NCI-H2029 (cell line): ENCODE data around the gene PRKAA1.

Source experiments
- DNase-seq: peaks from one replicate; lab custom pipeline; 2025; lab: John Stamatoyannopoulos, UW

Gene PRKAA1

GRCh38 chr5:40798012-40798800 lies at the start of gene PRKAA1:
PRKAA1 (minus strand) TSS chr5:40798374; CDS start chr5:40798189, 185 bp downstream.
- peak; percentile 67 for DNase-seq

GRCh38 chr5:40847525-40847924 lies 49.4 kb upstream of the PRKAA1 start:
- DNase-seq: no peak

DNA sequence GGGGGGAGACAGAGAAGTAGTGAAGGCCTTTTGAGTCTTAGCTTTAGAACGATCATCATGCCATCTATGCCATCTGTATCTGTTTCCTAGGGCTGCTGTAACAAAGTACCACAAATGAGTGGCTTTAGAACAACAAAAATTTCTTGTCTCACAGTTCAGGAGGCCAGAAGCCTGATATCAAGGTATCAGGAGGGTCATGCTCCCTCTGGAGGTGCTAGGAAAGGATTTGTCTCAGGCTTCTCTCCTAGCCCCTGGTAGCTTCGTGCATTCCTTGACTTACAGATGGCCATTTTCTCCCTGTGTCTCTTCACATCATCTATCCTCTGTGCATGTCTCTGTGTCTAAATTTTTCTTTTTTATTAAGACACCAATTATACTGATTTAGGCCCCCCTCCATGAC lies 48.2 kb upstream of the PRKAA1 start:
- DNase-seq: no peak

DNA sequence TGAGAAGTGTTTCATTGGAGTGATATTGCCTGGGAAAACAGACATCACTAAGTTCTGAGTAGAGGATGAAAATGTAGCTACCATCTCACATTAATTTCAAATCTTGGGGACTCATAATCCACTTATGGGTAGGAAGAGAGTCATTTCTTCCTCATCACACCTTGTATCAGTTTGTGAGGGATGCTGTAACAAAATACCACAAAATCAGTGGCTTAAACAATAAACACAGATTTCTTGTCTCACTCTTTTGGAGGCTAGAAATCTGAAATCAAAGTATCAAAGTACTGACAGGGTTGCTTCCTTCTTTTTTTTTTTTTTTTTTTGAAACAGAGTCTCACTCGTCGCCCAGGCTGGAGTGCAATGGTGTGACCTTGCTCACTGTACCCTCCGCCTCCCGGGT lies 46.4 kb upstream of the PRKAA1 start:
- DNase-seq: no peak

DNA sequence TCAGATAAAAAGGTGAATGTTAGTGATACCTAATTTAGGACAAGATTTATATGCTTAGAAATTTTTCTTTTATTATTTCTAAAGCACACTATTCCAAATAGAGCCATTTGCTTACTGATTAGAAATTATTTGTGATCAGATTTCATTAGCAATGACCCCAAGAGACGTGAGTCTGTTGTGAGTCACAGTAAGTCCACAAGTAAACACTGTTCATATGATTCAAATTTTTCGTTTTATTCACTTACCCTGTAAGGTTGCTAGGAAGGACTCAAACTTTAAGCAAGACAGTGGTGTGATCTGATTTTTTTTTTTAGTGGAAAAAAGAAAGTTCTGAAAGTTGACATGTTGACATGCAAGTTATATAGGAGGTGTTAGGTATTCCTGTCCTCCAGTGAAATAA lies 44.2 kb upstream of the PRKAA1 start:
- DNase-seq: no peak

GRCh38 chr5:40841068-40841805 lies 43.1 kb upstream of the PRKAA1 start, which contains the start of gene CARD6:
CARD6 (plus strand) TSS chr5:40841367; CDS start chr5:40841383, 16 bp downstream.
- DNase-seq: no peak

DNA sequence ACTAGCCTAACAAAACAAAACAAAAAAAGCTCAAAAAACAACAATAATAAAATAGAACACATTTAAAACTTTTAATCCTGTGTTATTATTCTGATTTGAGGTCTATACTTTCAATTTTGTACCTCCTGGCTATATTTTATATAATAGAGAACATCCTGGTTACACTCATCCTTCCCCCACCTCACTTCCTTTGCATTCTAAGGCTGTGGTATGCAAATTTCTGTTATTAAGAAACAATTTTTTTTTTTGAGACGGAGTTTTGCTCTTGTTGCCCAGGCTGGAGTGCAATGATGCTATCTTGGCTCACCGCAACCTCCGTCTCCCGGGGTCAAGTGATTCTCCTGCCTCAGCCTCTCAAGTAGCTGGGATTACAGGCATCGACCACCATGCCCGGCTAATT lies 39.9 kb upstream of the PRKAA1 start:
- no peak for DNase-seq

DNA sequence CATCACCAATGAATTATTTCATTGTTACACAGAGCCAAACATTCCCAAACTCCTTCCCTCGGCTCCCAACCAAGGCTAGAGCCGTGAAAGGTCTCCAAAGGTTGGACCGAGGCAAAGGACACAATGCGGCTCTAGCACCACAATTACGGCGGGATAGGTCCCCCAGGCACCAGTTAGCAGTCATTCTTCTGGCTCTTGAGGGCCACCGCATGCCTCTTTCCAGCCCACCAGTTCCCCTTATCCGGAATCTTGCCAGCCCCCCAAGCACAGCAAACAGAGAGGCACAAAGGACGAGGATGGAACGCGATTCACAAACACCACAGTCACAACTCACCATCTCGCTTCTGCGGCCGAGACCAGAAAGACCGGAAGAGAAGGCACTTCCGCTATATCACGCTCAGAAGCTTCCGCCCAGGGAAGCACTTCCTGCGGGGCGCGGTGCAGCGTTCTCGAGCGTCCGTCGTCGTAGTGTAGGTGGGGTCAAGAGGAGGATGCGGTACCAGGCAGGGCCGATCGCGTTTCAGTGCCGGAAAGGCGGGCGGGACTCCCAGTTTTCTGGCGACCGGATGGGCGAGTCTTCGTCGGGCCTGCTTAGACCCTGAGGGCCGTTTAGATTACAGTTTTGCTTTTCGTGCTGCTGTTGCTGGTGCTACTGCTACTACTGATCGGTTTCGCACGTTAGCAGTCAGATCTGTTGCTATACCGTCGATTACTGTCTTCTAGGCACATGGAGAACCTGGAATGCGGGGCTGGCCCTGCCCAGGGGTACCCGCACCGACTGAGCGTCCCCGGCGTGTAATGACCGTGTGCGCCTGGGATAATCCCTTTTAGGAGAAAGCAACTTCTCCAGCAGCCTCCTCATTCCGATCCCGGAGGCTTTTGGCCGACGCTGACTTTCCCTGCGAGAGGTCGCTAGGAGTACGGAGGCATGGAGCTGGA lies 36.9 kb upstream of the PRKAA1 start, which contains the start of gene RPL37:
TSS of gene RPL37 (minus strand) at position 374 of the 939 bp plus-strand sequence. CDS start at position 337, 37 bp downstream.
- DNase-seq: peak; percentile 93

DNA sequence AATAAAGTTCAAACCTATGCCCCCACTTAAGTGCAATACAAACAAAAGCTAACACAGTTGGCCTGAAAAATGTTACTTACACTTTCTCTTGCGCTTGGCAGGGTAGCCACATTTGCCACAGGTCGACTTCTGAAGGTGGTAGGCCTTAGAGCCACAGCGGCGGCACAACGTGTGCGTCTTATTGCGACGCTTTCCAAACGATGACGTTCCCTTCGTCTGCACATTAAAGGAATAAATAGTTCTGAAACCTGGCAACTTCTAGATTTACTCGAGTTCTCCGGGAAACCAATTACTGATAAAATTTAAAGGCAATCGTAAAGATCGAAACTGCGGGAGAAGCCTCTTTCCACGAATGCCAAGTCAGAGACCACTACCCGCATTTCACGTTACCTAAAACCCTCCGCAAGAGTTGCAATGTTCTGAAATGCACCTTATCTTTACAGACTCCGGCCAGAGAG lies 36.2 kb upstream of the PRKAA1 start:
- no peak for DNase-seq

DNA sequence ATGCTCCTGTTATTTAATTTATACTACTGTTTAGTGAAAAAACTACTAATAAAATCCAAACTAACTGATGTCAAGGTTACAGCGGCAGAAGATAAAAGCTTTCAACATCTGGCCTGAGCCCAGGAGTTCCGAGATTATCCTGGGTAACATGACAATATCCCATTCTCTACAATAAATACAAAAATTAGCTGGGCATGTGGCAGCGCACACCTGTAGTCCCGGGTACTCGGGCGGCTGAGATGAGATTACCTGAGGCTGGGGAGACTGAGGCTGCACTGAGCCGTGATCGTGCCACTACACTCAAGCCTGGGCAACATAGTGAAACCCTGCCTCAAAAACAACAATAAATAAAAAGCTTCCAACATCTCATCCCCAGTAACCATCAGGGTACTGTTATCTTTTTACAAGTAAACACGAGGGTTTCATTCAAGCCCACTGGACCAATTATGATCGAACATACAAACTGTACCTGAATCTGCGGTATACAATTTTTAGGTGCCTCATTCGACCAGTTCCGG lies 35.6 kb upstream of the PRKAA1 start:
- no peak for DNase-seq

- DNase-seq: no peak
These were observed 34.2 kb upstream of the PRKAA1 start for GRCh38 chr5:40832345-40832744.

- DNase-seq: no peak
These were observed 33.4 kb upstream of the PRKAA1 start for GRCh38 chr5:40831346-40832210.

DNA sequence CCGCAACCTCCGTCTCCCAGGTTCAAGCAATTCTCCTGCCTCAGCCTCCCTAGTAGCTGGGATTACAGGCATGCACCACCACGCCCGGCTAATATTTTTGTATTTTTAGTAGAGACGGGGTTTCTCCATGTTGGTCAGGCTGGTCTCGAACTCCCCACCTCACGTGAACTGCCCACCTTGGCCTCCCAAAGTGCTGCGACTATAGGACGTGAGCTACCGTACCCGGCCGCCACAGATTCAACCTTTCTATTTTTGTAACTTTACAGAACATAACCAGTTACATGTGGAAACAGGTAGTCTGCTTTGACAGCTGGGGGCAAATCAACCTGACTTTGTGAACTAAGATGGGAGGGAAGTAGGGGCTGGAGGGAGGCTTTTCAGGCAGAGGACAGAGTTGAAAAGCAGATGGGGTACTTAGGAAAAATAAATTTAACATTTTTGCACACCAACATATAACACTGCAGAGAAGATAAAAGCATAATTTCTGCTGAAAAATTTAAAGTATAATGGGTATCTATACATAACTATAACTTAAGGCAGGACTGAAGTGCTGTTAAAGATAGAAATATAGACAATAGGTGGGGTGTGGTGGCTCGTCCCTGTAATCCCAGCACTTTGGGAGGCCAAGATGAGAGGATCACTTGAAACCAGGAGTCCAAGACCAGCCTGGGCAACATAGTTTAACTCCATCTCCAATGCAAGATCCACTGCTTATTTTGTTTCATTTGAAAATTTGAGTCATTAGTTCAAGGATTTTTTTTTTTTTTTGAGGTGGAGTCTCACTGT lies 31.8 kb upstream of the PRKAA1 start:
- no peak for DNase-seq

- DNase-seq: no peak
These were observed 30.8 kb upstream of the PRKAA1 start for GRCh38 chr5:40828690-40829661.

DNA sequence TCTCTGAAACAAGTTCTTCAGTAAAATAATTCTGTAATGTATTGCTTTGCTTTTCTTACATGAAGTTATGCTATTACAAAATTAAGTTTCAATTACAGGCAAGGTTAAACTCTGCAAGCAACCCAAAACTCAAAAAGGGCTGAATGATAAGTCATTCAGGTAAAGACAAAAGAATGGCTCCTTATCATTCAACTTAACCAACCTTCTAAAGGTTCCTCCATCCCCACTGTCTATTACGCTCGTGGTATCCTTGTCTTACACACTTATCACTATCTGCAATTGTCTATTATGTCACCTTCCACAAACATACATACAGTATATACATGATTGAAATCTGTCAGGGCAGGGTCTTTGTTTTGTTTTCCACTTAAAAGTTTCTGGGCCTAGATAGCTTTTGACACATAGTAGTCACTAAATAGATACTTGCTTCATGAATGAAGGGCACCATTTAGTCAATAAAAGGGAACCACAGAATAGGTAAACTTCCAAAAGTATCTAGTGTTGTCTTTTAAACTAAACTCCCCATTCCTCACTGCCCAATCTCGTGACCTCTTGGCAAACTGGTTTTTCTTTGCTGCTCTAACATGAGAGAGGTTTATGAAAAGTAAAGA lies 30.0 kb upstream of the PRKAA1 start:
- DNase-seq: no peak

- DNase-seq: no peak
These were observed 29.2 kb upstream of the PRKAA1 start for GRCh38 chr5:40827188-40827977.

DNA sequence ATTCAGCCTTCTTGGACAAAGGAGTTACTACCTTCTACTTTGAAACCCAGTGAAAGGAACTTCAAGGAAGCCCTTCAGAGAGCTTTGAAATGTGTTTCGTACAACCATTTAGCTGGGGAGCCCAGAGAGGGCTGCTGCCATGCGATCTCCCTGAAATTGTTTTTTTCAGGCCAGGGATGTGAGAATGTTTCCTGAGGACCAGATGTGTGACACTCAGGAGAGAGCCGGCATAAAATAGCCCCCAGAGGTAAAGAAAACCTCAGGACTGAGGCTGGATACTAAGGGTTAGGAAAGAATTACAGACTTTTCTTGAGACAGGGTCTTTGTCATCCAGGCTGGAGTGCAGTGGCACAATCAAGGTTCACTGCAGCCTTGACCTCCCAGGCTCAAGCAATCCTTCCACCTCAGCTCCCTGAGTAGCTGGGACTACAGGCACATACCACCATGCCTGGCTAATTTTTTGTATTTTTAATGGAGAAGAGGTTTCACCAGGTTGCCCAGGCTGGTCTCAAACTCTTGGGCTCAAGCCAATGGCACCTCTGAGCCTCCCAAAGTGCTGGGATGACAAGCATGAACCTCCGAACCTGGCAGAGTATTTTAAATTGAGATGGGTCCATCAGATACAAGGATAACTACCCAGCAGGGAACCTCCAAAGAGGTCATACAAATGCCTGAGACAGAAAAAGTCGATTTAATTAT lies 28.5 kb upstream of the PRKAA1 start:
- DNase-seq: no peak
